Measurements from ENCODE around the gene NR2C1.

The NR2C1 gene

DNA sequence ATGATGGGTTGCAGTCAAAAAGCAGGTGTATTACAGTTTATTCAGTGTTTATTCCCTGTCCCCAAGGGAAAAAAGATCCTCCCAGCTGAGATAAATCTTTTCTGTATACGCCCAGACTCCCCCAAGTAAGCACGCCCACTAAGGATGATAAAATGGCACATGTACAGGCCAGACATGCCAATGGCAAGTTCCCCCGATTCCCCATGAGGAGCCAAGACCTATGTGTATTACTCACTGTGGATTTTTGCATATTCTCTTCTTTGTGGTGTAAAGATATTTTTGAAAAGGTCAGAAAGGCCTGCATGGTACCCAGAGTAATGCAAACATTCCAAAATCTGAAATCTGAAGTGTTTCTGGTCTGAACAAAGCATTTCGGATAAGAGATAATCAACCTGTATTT lies 22.2 kb downstream of the NR2C1 start:
- Histone ChIP-seq H3K4me2 (ENCODE audit: low read length) (no peak overlapping the region), H3K27me3 (ENCODE audit: control insufficient read depth, low read length) (no peaks in the 10 kb centered on the region), H4K20me1 (ENCODE audit: control insufficient read depth, insufficient read depth, low read depth, low read length) (no peaks in the 10 kb centered on the region), H3K36me3 (ENCODE audit: control insufficient read depth, low read length) (peaks cover 65% of the 10 kb centered on the region), H3K9me3 (ENCODE audit: control insufficient read depth, insufficient read depth, low read length) (no peaks in the 10 kb centered on the region), H3K27ac (ENCODE audit: low read depth, low read length) (no peak overlapping the region), H3K4me1 (ENCODE audit: control insufficient read depth, low read length) (no peaks in the 10 kb centered on the region), H3K4me3 (ENCODE audit: low read length) (no peak overlapping the region), H3K9me2 (replicated peaks; ENCODE audit: control insufficient read depth, low read length) (no peaks in the 10 kb centered on the region), H3K79me2 (ENCODE audit: control insufficient read depth, low read length) (no peaks in the 10 kb centered on the region), H3F3A (ENCODE audit: control insufficient read depth, insufficient read depth) (0 out of 2 replicates have a peak, but pooled peaks cover 2% of the 10 kb centered on the region)
- no peak for TF ChIP-seq EZH2phosphoT487 (IDR thresholded peaks at IDR 0.05; ENCODE audit: borderline replicate concordance, low read length)
- TF ChIP-seq, protein P1, sequence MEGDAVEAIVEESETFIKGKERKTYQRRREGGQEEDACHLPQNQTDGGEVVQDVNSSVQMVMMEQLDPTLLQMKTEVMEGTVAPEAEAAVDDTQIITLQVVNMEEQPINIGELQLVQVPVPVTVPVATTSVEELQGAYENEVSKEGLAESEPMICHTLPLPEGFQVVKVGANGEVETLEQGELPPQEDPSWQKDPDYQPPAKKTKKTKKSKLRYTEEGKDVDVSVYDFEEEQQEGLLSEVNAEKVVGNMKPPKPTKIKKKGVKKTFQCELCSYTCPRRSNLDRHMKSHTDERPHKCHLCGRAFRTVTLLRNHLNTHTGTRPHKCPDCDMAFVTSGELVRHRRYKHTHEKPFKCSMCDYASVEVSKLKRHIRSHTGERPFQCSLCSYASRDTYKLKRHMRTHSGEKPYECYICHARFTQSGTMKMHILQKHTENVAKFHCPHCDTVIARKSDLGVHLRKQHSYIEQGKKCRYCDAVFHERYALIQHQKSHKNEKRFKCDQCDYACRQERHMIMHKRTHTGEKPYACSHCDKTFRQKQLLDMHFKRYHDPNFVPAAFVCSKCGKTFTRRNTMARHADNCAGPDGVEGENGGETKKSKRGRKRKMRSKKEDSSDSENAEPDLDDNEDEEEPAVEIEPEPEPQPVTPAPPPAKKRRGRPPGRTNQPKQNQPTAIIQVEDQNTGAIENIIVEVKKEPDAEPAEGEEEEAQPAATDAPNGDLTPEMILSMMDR (IDR thresholded peaks at IDR 0.05; ENCODE audit: low read depth, low read length, poor library complexity, severe bottlenecking): no peak

DNA sequence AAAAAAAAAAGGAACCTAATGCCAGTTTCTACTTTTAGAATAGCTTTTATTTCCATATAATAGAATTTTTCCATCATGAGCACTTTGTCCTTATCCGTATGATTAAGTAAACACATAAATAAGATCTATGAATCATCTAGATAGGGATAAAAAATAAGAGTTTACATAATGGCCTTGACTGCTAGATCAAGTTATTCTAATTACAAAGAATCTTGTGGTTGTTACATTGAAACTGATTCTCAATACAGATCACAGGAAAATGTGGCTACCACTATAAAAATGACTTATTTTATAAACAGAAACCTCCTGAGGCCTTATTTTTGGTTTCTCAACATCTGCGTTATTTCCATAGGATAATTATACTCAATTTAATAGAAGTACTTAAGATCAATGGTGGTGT lies 35.5 kb downstream of the NR2C1 start:
- no peak for TF ChIP-seq EZH2phosphoT487 (IDR thresholded peaks at IDR 0.05; ENCODE audit: borderline replicate concordance, low read length)
- TF ChIP-seq, protein P1 (IDR thresholded peaks at IDR 0.05; ENCODE audit: low read depth, low read length, poor library complexity, severe bottlenecking): no peak
- Histone ChIP-seq H3K36me3 (ENCODE audit: control insufficient read depth, low read length) (peaks cover 65% of the 10 kb centered on the region), H3F3A (ENCODE audit: control insufficient read depth, insufficient read depth) (0 out of 2 replicates have a peak, but pooled peaks cover 2% of the 10 kb centered on the region), H3K4me1 (ENCODE audit: control insufficient read depth, low read length) (no peaks in the 10 kb centered on the region), H3K27ac (ENCODE audit: low read depth, low read length) (no peak overlapping the region), H3K4me2 (ENCODE audit: low read length) (no peak overlapping the region), H4K20me1 (ENCODE audit: control insufficient read depth, insufficient read depth, low read depth, low read length) (no peaks in the 10 kb centered on the region), H3K4me3 (ENCODE audit: low read length) (no peak overlapping the region), H3K9me3 (ENCODE audit: control insufficient read depth, insufficient read depth, low read length) (no peaks in the 10 kb centered on the region), H3K27me3 (ENCODE audit: control insufficient read depth, low read length) (no peaks in the 10 kb centered on the region), H3K9me2 (replicated peaks; ENCODE audit: control insufficient read depth, low read length) (no peaks in the 10 kb centered on the region), H3K79me2 (ENCODE audit: control insufficient read depth, low read length) (no peaks in the 10 kb centered on the region)

DNA sequence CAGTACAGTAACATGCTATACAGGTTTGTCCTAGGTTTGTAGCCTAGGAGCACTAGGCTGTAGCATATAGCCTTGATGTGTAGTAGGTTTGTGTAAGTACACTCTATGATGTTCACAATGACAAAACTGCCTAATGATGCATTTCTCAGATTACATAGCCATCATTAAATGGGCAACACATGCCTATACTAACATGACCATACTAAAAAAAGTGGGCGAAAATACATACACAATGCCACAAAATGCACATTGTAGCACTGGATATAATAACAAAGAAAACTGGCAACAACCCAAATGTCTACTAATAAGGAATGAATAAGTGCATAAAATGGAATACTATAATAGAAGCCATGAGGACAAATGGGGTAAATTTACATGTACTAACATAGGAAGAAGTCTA lies 38.7 kb downstream of the NR2C1 start:
- Histone ChIP-seq H3K36me3 (ENCODE audit: control insufficient read depth, low read length) (peaks cover 62% of the 10 kb centered on the region), H3K4me3 (ENCODE audit: low read length) (no peak overlapping the region), H3K4me1 (ENCODE audit: control insufficient read depth, low read length) (no peaks in the 10 kb centered on the region), H3K27me3 (ENCODE audit: control insufficient read depth, low read length) (no peaks in the 10 kb centered on the region), H3K4me2 (ENCODE audit: low read length) (no peak overlapping the region), H3K9me2 (replicated peaks; ENCODE audit: control insufficient read depth, low read length) (no peaks in the 10 kb centered on the region), H3K9me3 (ENCODE audit: control insufficient read depth, insufficient read depth, low read length) (no peaks in the 10 kb centered on the region), H3F3A (ENCODE audit: control insufficient read depth, insufficient read depth) (0 out of 2 replicates have a peak, but pooled peaks cover 2% of the 10 kb centered on the region), H3K27ac (ENCODE audit: low read depth, low read length) (no peak overlapping the region), H3K79me2 (ENCODE audit: control insufficient read depth, low read length) (no peaks in the 10 kb centered on the region), H4K20me1 (ENCODE audit: control insufficient read depth, insufficient read depth, low read depth, low read length) (no peaks in the 10 kb centered on the region)
- TF ChIP-seq EZH2phosphoT487 (IDR thresholded peaks at IDR 0.05; ENCODE audit: borderline replicate concordance, low read length): no peak
- TF ChIP-seq, protein P1 (IDR thresholded peaks at IDR 0.05; ENCODE audit: low read depth, low read length, poor library complexity, severe bottlenecking): no peak
